DND-41 (cell line): Measurements from ENCODE around the gene BLOC1S4.
A peak's percentile ranks its signal among the peaks of the same experiment; 100 is the strongest.

Experiments
- EZH2 ChIP-seq: IDR thresholded peaks from 3 replicates; pipeline ENCODE4 v1.6.1; 2012; ENCODE audit warnings: borderline replicate concordance, low read depth, mild to moderate bottlenecking, moderate library complexity, low read length, inconsistent platforms; ENCODE audit not compliant: severe bottlenecking
- TF ChIP-seq, protein P1 (sequence below): IDR thresholded peaks from 2 replicates; pipeline ENCODE4 v1.5.1; 2012; ENCODE audit warnings: borderline replicate concordance, low read length, moderate library complexity, mild to moderate bottlenecking; ENCODE audit not compliant: poor library complexity, severe bottlenecking; ENCODE audit errors: extremely low read depth

DNA sequence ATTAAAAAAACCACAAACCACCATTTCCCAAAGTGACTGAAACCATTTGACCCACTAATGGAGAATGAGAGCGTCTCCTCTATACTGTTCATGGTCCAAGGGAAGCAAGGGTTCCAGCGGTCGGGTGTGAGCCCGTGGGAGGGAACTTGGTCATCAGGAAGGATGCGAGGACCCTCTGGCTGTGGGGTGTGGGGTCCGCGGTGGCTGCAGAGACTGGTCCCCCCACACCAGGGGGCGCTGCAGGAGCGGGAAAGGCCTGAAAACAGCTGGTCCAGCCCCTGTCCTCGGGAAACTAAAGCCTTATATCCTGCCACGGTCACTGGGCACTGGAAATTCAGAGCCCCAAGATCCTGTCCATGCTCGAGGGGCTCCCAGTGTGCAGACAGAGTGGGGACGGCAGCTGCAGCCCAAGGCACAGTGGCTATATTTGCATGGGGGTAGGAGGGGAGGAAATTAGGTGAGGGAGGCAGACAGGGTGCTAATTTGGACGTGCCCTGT is 4.3 kb downstream of the BLOC1S4 start:
- TF ChIP-seq, protein P1, sequence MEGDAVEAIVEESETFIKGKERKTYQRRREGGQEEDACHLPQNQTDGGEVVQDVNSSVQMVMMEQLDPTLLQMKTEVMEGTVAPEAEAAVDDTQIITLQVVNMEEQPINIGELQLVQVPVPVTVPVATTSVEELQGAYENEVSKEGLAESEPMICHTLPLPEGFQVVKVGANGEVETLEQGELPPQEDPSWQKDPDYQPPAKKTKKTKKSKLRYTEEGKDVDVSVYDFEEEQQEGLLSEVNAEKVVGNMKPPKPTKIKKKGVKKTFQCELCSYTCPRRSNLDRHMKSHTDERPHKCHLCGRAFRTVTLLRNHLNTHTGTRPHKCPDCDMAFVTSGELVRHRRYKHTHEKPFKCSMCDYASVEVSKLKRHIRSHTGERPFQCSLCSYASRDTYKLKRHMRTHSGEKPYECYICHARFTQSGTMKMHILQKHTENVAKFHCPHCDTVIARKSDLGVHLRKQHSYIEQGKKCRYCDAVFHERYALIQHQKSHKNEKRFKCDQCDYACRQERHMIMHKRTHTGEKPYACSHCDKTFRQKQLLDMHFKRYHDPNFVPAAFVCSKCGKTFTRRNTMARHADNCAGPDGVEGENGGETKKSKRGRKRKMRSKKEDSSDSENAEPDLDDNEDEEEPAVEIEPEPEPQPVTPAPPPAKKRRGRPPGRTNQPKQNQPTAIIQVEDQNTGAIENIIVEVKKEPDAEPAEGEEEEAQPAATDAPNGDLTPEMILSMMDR, result peak; percentile 96
- no peak for TF ChIP-seq EZH2
